C1 segment of cervical spinal cord (tissue), 14 donors: ENCODE measurements around the gene APPL2.
"Not testable (repeated sequence)": the region's sequence is repeated elsewhere in the genome, so short reads cannot be mapped to it uniquely, and the experiment has no call there.

Source experiments
- DNase-seq, 14 donors: peaks; one replicate each; lab custom pipeline; 2025; lab: John Stamatoyannopoulos, UW

The APPL2 gene

GRCh38 chr12:105194947-105195346, 41.0 kb downstream of the APPL2 start:
- no peak for DNase-seq

DNA sequence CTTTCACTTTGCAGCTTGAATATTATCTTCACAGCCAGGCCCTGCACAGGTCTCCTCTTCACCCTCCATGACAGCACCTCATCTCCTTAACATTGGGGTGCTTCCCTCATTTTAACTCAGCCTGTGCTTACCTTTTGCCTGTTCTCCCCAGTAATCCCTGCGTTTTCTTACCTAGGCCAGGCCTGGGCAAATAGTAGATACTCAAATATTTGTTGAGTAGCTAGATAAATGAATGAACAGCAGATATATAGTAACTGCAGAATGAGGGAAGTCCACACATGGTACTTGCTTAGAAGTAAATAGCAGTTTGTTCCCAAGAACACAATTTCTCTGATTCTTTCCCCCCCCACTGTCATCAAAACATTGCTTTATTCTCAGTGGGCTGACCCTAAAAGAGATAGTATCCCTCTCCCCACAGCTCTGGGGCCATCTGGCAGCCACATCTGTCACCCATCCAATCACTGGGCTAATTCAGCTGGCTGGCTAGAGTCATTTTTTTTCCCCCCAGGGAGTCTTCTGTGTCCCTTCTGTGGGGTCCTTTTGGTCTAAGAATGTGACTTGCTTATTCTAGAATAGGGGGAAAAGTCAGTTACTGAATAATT, 43.2 kb downstream of the APPL2 start:
- peak in 1 of 14 donors; percentile 22 for DNase-seq

- no peak for DNase-seq
These were observed 45.4 kb downstream of the APPL2 start for GRCh38 chr12:105190530-105190929.

DNA sequence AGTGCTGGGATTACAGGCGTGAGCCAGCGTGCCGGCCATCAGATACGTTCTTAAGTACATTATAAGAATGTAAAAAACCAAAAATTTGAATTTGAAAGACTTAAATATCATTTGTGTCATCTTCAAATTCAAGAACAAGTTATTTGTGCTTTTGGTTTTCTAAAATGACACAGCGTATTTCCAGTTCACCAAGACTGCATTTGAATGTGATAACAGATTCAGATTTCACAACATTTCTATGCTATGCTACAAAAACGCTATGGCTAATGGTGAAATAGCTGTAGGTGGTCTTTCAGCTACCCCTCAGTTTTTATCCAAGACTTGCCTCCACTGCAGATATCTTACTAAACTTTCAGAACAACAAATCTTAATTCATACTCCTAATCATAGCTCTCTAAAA, 46.7 kb downstream of the APPL2 start:
- no peak for DNase-seq

- not testable (repeated sequence) for DNase-seq
These were observed 52.0 kb downstream of the APPL2 start for GRCh38 chr12:105183976-105184375.

DNA sequence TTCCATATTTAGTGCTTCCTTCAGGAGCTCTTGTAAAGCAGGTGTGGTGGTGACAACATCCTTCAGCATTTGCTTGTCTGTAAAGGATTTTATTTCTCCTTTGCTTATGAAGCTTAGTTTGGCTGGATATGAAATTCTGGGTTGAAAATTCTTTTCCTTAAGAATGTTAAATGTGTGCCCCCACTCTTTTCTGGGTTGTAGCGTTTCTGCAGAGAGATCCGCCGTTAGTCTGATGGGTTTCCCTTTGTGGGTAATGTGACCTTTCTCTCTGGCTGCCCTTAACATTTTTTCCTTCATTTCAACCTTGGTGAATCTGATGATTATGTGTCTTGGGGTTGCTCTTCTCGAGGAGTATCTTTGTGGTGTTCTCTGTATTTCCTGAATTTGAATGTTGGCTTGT, 52.6 kb downstream of the APPL2 start:
- not testable (repeated sequence) for DNase-seq

DNA sequence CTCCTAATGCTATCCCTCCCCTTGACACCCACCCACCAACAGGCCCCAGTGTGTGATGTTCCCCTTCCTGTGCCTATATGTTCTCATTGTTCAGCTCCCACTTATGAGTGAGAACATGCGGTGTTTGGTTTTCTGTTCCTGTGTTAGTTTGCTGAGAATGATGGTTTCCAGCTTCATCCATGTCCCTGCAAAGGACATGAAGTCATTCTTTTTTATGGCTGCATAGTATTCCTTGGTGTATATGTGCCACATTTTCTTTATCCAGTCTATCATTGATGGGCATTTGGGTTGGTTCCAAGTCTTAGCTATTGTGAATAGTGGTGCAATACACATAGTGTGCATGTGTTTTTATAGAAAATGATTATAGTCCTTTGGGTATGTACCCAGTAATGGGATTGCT, 56.9 kb downstream of the APPL2 start:
- DNase-seq = not testable (repeated sequence)

GRCh38 chr12:105177208-105177607, 58.8 kb downstream of the APPL2 start:
- no peak for DNase-seq

DNA sequence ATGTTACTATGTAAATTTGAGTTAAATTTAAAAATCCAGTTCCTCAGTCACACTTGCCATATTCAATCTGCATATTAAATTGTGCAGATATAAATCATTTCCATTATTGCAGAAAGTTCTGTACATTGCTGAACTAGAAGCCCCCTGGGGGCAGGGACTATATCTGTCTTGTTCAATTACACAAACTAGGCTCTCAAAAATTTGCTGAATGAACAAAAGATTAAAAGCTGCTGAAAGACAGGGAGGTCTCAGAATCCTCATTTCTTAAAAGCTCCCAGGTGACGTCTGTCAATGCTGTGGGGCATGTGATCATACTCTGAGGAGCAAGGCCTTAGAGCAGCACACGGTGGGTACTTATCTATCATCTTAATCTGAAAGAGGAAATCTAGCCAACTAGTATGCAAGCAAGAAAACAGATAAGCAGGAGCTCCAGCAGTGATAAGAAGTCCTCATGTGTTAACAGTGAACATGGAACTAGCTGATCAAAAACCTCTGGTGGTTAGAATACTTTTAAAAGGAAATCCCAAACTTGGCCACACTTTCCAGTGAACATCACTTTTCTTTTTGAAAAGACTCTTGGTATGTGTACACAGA, 60.5 kb downstream of the APPL2 start:
- no peak for DNase-seq

- DNase-seq = no peak
These were observed 64.1 kb downstream of the APPL2 start for GRCh38 chr12:105171691-105172436.

DNA sequence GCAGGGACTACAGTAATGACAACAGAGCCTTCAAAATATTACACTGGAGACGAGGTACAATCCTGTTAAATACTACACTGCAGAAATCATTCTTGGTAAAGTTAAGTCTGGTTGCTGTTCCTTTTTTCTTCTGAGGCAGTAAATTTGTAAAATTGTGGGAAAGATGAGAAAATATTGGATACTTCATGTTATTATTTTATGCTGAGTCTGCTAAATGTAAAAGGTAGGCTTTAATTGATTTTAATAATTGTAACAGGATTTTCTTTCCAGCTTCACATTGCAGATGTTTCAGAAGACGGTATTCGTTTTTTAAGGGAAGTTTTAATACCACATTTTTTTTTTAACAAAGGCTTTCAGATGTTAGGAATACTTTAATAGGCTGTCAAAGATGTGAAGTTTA, 65.8 kb downstream of the APPL2 start:
- DNase-seq = no peak

GRCh38 chr12:105168006-105168405, 68.0 kb downstream of the APPL2 start:
- DNase-seq = no peak

GRCh38 chr12:105167346-105167745, 68.6 kb downstream of the APPL2 start:
- no peak for DNase-seq

DNA sequence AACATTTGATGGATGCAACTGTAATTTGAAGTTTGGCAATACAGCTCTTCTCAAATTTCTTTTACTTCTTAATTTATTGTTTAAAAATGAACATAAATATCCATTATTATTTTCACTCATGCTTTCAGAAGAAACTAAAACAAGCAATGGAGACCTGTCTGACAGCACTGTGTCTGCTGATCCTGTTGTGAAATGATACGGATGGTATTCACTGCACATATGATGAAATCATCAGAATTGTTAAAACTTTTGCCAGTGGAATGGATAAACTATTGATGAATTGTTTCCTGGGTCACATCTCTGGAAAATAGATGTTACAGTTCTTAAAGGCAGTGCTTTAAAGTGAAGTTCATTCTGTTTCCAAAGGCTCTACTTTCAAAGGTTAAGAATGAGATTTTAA, 69.2 kb downstream of the APPL2 start:
- no peak for DNase-seq

GRCh38 chr12:105164068-105164467, 71.9 kb downstream of the APPL2 start:
- DNase-seq = no peak

GRCh38 chr12:105162174-105162573, 73.8 kb downstream of the APPL2 start:
- no peak for DNase-seq

DNA sequence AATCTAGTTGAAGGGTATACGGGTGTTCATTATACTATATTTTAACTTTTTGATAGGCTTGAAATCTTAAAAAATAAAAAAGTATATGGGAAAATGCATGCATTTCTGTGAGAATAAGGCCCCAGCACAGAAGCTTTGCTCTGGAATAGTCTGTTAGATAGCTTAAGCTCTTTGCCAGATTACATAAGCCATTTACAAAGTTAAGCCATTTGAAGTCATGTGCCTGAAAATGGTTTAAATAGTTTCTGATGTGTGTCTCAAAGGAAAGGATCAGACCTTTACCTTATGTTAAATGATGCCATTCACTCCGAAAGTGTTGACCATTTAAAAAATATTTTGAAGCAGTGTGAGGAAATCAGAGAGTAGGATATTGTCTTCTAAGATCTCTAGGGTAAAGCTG, 77.1 kb downstream of the APPL2 start:
- DNase-seq = no peak

- no peak for DNase-seq
These were observed 78.4 kb downstream of the APPL2 start for GRCh38 chr12:105157606-105158005.

DNA sequence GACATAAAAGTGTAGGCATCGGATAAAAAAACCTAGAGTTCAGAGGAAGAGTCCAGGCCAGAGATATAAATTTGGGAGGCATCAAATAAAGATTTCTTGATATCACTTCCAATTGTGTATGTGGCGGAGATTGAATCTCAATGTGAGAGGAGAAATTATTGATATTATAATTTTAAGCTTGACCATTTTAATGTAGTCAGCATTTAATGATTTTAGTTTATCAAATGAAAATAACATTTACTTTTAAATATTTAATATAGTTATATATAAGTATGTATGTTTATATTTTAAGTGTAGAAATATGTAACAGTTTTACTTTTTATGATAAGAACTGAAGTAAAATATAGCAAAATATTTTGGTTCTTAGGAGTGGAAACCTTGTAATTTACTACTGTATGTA, 79.7 kb downstream of the APPL2 start:
- DNase-seq = no peak

DNA sequence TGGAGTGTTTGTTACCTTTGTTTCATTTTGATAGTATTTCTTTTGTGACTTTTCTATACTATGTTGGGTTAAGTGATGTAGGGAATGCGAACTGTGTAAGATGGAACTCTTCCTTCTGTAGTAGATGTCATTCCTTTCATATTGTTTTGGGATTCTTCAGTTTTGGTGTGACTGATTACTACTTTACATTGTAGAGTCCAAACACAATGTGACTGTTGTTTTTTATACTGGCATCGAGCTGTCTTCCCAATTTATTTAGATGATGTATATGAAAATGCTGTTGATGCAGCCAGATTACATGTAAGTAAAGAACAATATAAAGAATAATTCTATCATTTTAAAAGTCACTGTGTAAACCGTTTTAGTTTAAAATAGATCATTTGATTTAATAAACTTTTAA, 93.7 kb downstream of the APPL2 start:
- DNase-seq = no peak

DNA sequence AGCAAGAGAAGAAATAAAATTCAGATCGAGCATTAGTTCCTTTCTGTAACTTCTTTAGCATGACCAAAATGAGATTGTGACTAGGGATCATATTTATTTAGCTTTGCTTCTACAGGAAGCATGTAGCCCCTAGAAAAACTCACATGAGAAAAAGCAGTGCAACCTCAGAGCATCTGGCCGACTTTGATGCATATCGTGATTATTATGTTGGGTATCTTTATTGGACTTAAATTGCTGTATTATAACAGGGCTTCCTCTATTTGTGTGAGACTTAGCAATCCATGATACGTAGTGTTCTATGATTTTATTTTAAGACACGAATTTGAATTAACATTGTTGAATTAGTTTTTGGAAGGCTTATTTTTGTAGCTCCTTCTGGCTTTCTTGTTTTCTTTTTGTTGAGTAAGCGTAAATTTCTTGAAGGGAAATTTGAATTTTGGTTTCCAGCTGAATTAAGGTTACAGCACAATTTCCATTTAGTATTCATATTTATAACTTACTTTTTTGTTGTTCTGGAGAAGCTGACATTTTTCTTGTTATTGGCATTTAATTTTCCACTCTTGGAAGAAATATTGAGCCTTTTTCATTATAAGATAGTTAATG, 94.6 kb downstream of the APPL2 start:
- no peak for DNase-seq

DNA sequence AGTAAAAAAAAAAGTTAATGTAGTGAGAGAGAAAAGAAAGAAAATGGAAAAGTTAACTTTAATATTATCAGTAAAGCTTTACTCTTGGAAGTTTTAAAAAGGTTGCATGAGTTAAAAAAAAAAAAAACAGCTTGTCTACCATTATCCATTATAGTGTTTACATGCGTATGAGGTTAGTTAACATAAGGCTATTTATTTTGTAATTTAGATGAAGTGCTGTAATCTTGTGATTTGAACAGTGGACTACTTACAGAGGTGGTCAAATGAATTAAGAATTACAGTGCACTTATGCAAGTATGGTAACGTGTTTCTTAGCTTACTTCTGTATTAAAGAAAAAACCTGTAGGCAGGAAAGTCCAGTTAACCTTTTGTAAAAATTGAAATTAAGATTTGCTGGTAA, 97.7 kb downstream of the APPL2 start:
- no peak for DNase-seq
